H1 (cell line): Measurements from ENCODE around the gene IL17REL. TPM values are rescaled to one million over a fixed set of nuclear protein-coding genes. Genes with fewer than 3 reads are reported as not detected.

Source experiments
- CTCF ChIA-PET: fragments of 300-600 bp; sonication (Branson Sonifier 250); formaldehyde crosslinking; loops from one replicate; lab custom pipeline; 2021; ENCODE audit not compliant: partially characterized antibody; lab: Charles Lee
- POLR2A ChIA-PET: fragments of 300-600 bp; sonication (Branson Sonifier 250); formaldehyde crosslinking; loops from one replicate; lab custom pipeline; 2021; ENCODE audit warnings: inconsistent platforms; ENCODE audit not compliant: partially characterized antibody; lab: Charles Lee
- DNase-seq, 2 experiments: peaks; one replicate each; pipeline versions ENCODE4 v3.0.0 to v3.0.0-alpha.2; 2010 to 2022; ENCODE audit warnings: low spot score in 2 of 2, low read depth in 1 of 2, mixed read lengths in 1 of 2
- FAIRE-seq: peaks from 2 replicates; lab custom pipeline; 2011; peaks lifted over from hg19 to GRCh38; lab: Jason Lieb, UNC
- H2AFZ ChIP-seq: 2 replicates; pipeline ENCODE4 v1.8.1; 2012; ENCODE audit warnings: low read length, inconsistent platforms
- H2AK5ac ChIP-seq: 2 replicates; pipeline ENCODE4 v1.6.1; 2013; ENCODE audit warnings: low read depth, low read length
- H2BK120ac ChIP-seq: replicated peaks from 2 replicates; pipeline ENCODE3; 2013; ENCODE audit warnings: low read depth, low read length, inconsistent platforms
- H2BK12ac ChIP-seq: 2 replicates; pipeline ENCODE4 v1.6.1; 2013; ENCODE audit warnings: low read depth, low read length
- H2BK15ac ChIP-seq: 2 replicates; pipeline ENCODE4 v1.6.1; 2013; ENCODE audit warnings: low read length
- H2BK20ac ChIP-seq: 2 replicates; pipeline ENCODE4 v1.6.1; 2013; ENCODE audit warnings: low read length
- H2BK5ac ChIP-seq: 2 replicates; pipeline ENCODE4 v1.6.1; 2013; ENCODE audit warnings: low read depth, low read length
- H3K14ac ChIP-seq: 2 replicates; pipeline ENCODE4 v1.6.1; 2013; ENCODE audit warnings: inconsistent platforms; ENCODE audit not compliant: insufficient read length
- H3K18ac ChIP-seq: 2 replicates; pipeline ENCODE4 v1.6.1; 2013; ENCODE audit warnings: low read length; ENCODE audit errors: extremely low read depth
- H3K23ac ChIP-seq: 2 replicates; pipeline ENCODE4 v1.6.1; 2013; ENCODE audit warnings: inconsistent platforms; ENCODE audit not compliant: insufficient read length
- H3K23me2 ChIP-seq: 2 replicates; pipeline ENCODE4 v1.6.1; 2013; ENCODE audit warnings: low read depth, low read length
- H3K27ac ChIP-seq: 2 replicates; pipeline ENCODE4 v1.6.1; 2011; ENCODE audit warnings: low read depth, low read length, inconsistent platforms
- H3K27me3 ChIP-seq, 4 experiments: replicated peaks in 1 of 4; 1 replicate in 1 of 4; 2 replicates in 3 of 4; pipeline versions ENCODE4 v1.6.1 to v1.8.1; 2011 to 2013; ENCODE audit warnings: low read length in 3 of 4, mild to moderate bottlenecking in 3 of 4, inconsistent platforms in 2 of 4, mixed read lengths in 2 of 4, moderate library complexity in 1 of 4; ENCODE audit not compliant: control insufficient read depth in 3 of 4, insufficient read depth in 3 of 4; ENCODE audit errors: extremely low read depth in 1 of 4
- H3K36me3 ChIP-seq, 4 experiments: 2 replicates each; pipeline versions ENCODE4 v1.6.1 to v1.8.1; 2011 to 2013; ENCODE audit warnings: mild to moderate bottlenecking in 4 of 4, low read length in 3 of 4, moderate library complexity in 2 of 4, control low read depth in 1 of 4, inconsistent platforms in 1 of 4; ENCODE audit not compliant: insufficient read depth in 4 of 4, control insufficient read depth in 2 of 4
- H3K4ac ChIP-seq: replicated peaks from 2 replicates; pipeline ENCODE3; 2013; ENCODE audit warnings: low read length, low read depth, mixed read lengths, inconsistent platforms; ENCODE audit not compliant: insufficient read length
- H3K4me1 ChIP-seq, 4 experiments: replicated peaks in 1 of 4; 1 replicate in 1 of 4; 2 replicates in 3 of 4; pipeline versions ENCODE4 v1.6.1 to v1.8.1; 2011 to 2013; ENCODE audit warnings: low read length in 3 of 4, inconsistent platforms in 2 of 4, mixed read lengths in 1 of 4; ENCODE audit not compliant: insufficient read depth in 4 of 4, control insufficient read depth in 3 of 4
- H3K4me2 ChIP-seq, 2 experiments: 2 replicates each; pipeline versions ENCODE4 v1.6.1 to v1.8.1; 2011 to 2013; ENCODE audit warnings: low read depth in 2 of 2, low read length in 2 of 2, control low read depth in 1 of 2, inconsistent platforms in 1 of 2, mild to moderate bottlenecking in 1 of 2; ENCODE audit not compliant: insufficient read depth in 1 of 2
- H3K4me3 ChIP-seq, 4 experiments: fragments of 200-600, 300-600 bp in 1 of 4; sonication (generic), shearing (Covaris generic), sonication (Bioruptor Twin) in 1 of 4; 2 replicates each; pipeline versions ENCODE4 v1.5.1 to v1.8.1; 2011 to 2016; ENCODE audit warnings: low read length in 4 of 4, low read depth in 3 of 4, control low read depth in 2 of 4, inconsistent platforms in 2 of 4, mild to moderate bottlenecking in 2 of 4, mixed read lengths in 1 of 4, moderate library complexity in 1 of 4; ENCODE audit not compliant: insufficient read depth in 2 of 4; ENCODE audit errors: extremely low read depth in 1 of 4
- H3K56ac ChIP-seq: replicated peaks from 2 replicates; pipeline ENCODE3; 2013; ENCODE audit warnings: low read depth, mild to moderate bottlenecking, mixed read lengths, low read length, inconsistent platforms; ENCODE audit not compliant: insufficient read length
- H3K79me1 ChIP-seq: 2 replicates; pipeline ENCODE4 v1.6.1; 2013; ENCODE audit warnings: low read depth, low read length, control low read depth
- H3K79me2 ChIP-seq, 2 experiments: 2 replicates each; pipeline versions ENCODE4 v1.6.1 to v1.8.1; 2012 to 2013; ENCODE audit warnings: low read length in 2 of 2, mild to moderate bottlenecking in 2 of 2, inconsistent platforms in 1 of 2; ENCODE audit not compliant: insufficient read depth in 2 of 2, control insufficient read depth in 1 of 2
- H3K9ac ChIP-seq, 4 experiments: replicated peaks in 1 of 4; 1 replicate in 1 of 4; 2 replicates in 3 of 4; pipeline versions ENCODE4 v1.6.1 to v1.8.1; 2011 to 2013; ENCODE audit warnings: low read depth in 3 of 4, low read length in 3 of 4, control low read depth in 2 of 4, mild to moderate bottlenecking in 2 of 4, moderate library complexity in 2 of 4, inconsistent platforms in 1 of 4; ENCODE audit errors: extremely low read depth in 1 of 4
- H3K9me3 ChIP-seq, 2 experiments: 2 replicates each; pipeline versions ENCODE4 v1.6.1 to v1.8.1; 2012 to 2013; ENCODE audit warnings: mild to moderate bottlenecking in 2 of 2, moderate library complexity in 2 of 2, control low read depth in 1 of 2, inconsistent platforms in 1 of 2, low read depth in 1 of 2, low read length in 1 of 2, mixed read lengths in 1 of 2; ENCODE audit not compliant: insufficient read depth in 2 of 2
- H4K20me1 ChIP-seq, 2 experiments: replicated peaks in 1 of 2; 2 replicates each; pipeline versions ENCODE3 to v1.8.1; 2011 to 2013; ENCODE audit warnings: inconsistent platforms in 2 of 2, low read length in 2 of 2, mild to moderate bottlenecking in 1 of 2; ENCODE audit not compliant: insufficient read depth in 2 of 2, control insufficient read depth in 1 of 2
- H4K5ac ChIP-seq: 2 replicates; pipeline ENCODE4 v1.6.1; 2013; ENCODE audit warnings: low read length, low read depth, mixed read lengths, inconsistent platforms; ENCODE audit not compliant: insufficient read length
- H4K8ac ChIP-seq: 2 replicates; pipeline ENCODE4 v1.8.0; 2013; ENCODE audit warnings: mild to moderate bottlenecking, moderate library complexity, low read length, inconsistent platforms; ENCODE audit not compliant: insufficient read depth; ENCODE audit errors: extremely low read depth
- H4K91ac ChIP-seq: replicated peaks from 2 replicates; pipeline ENCODE3; 2013; ENCODE audit warnings: low read length, mixed read lengths, inconsistent platforms; ENCODE audit not compliant: insufficient read length
- EP300 ChIP-seq, 2 experiments: IDR thresholded peaks; 1 replicate in 1 of 2; 2 replicates in 1 of 2; pipeline ENCODE4 v1.6.1; 2011 to 2012; ENCODE audit warnings: low read depth in 2 of 2, low read length in 2 of 2, mild to moderate bottlenecking in 2 of 2, borderline replicate concordance in 1 of 2, inconsistent platforms in 1 of 2, moderate library complexity in 1 of 2
- HDAC2 ChIP-seq, 2 experiments: fragments of 300-600 bp in 1 of 2; sonication (generic) in 1 of 2; IDR thresholded peaks; 2 replicates each; pipeline ENCODE4 v1.6.1; 2011 to 2012; ENCODE audit warnings: low read depth in 2 of 2, low read length in 2 of 2, mild to moderate bottlenecking in 2 of 2, moderate library complexity in 2 of 2, borderline replicate concordance in 1 of 2, inconsistent platforms in 1 of 2
- JUND ChIP-seq: IDR thresholded peaks from 2 replicates; pipeline ENCODE4 v1.6.1; 2011; ENCODE audit warnings: mild to moderate bottlenecking, improper control_type of control experiment, low read length
- KDM1A ChIP-seq: fragments of 200-600, 300-600 bp; sonication (generic); IDR thresholded peaks from 2 replicates; pipeline ENCODE4 v1.7.1; 2016; ENCODE audit warnings: mild to moderate bottlenecking, low read length, borderline replicate concordance
- RAD21 ChIP-seq, 2 experiments: IDR thresholded peaks in 1 of 2; conservative IDR thresholded peaks in 1 of 2; 2 replicates each; pipeline ENCODE4 v1.6.1; 2011; ENCODE audit warnings: low read depth in 2 of 2, low read length in 2 of 2, improper control_type of control experiment in 1 of 2, inconsistent platforms in 1 of 2, mild to moderate bottlenecking in 1 of 2, moderate library complexity in 1 of 2
- WGBS, 2 experiments: shearing (Covaris generic) in 1 of 2; methylation state at CpG; one replicate each; pipeline versions ENCODE4 v1.1.6 to v1.1.7; 2013 to 2015; ENCODE audit warnings: low lambda C conversion rate in 2 of 2, mixed read lengths in 2 of 2, inconsistent platforms in 1 of 2, low coverage in 1 of 2, missing lambda C conversion rate in 1 of 2; ENCODE audit not compliant: insufficient replicate concordance in 2 of 2, insufficient coverage in 1 of 2, insufficient read length in 1 of 2; ENCODE audit errors: extremely low coverage in 1 of 2, missing lambda C conversion rate in 1 of 2; 5-methylcytosine and 5-hydroxymethylcytosine counted together
- polyA plus RNA-seq, 7 experiments: library from polyadenylated mRNA; depleted of rRNA in 3 of 7; stranded (reverse) in 5 of 7; unstranded in 2 of 7; fragments of >200 nt in 5 of 7; fragments of 200-250 nt in 2 of 7; gene quantifications; 1 replicate in 5 of 7; 2 replicates in 1 of 7; 4 replicates in 1 of 7; pipeline versions ENCODE4 v1.2.1 to v1.2.3, GENCODE V29; 2011 to 2013; ENCODE audit warnings: missing spikeins in 2 of 7, mixed read lengths in 2 of 7
- total RNA-seq: library from RNA; stranded (reverse); fragmentation: NEBNext Ultra II Directional; extraction: Animal tissue kit (Norgen Biotek cat#: 25700); gene quantifications from 2 replicates; pipeline ENCODE4 v1.2.1, GENCODE V29; 2021
- TF ChIP-seq, protein P1 (sequence below): IDR thresholded peaks from 2 replicates; pipeline ENCODE4 v1.6.1; 2012; ENCODE audit warnings: low read length, inconsistent platforms
- TF ChIP-seq, protein P2 (sequence below): IDR thresholded peaks from 2 replicates; pipeline ENCODE4 v1.6.1; 2012; ENCODE audit warnings: inconsistent platforms

The IL17REL gene
- total and polyA plus RNA-seq, 2 of the 8 experiments (the other 6 are each of a cell fraction or from before 2014, with no cell fraction given) = 0.15 to 0.20 TPM

DNA sequence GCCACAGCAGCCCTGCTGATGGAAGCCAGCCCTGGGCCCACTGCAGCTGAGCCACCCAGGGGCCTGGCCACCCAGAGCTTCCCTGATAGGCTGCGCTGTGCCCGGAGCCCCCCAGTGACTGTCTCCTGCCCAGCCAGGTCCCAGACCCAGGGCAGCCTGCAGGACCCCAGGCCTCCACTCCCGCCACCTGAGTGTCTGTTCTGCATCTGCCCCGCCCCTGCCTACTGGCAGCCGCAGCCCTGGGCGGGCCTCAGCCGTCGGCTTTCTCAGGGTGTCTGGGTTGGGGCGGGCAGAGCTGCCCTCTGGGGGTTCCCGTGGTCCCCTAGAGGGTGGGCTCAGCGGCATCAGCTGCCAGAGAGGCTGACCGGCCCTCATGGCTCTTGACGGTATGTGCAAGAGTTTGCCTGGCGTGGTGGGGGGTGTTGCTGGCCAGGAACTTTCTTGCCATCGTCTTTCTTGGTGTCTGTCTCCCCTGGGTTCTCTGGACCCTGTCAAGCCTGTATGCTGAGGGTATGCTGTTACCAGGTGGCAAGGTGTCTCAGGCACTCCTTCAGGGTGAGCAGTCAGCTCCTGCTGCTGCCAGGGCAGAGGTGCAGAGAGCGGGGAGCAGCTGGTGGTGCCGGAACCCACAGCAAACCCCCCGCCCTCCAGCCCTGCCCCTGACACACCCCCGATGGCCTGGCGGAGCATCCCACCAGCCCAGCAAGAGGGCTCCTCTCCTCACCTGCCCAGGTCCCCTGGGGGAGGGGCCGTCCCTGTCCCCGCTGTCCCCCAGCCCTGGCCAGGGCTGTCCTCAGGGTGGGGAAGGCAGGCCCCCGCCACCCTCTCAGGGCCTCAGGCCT, 64.2 kb downstream of the IL17REL start:
- Histone ChIP-seq H4K20me1 (peaks cover 0 to 2% of the 10 kb centered on the region in 2 experiments), H3K79me1 (no peaks in the 10 kb centered on the region), H2BK15ac (peak overlapping the region; percentile 46; the same call in 1 of the 2 replicates), H3K23ac (no peak overlapping the region), H3K4ac (no peak overlapping the region), H3K4me2 (no peak overlapping the region), H2BK5ac (peak overlapping the region; percentile 60; the same call in 1 of the 2 replicates), H3K27ac (no peak overlapping the region), H3K27me3 (no peaks in the 10 kb centered on the region), H4K8ac (peak overlapping the region; percentile 51; the same call in 1 of the 2 replicates), H2BK120ac (no peak overlapping the region), H4K91ac (no peak overlapping the region), H3K9ac (no peak overlapping the region), H3K9me3 (no peaks in the 10 kb centered on the region), H3K18ac (no peak overlapping the region), H3K14ac (no peak overlapping the region), H3K23me2 (no peaks in the 10 kb centered on the region), H2AFZ (no peak overlapping the region), H3K36me3 (no peaks in the 10 kb centered on the region), H2BK20ac (no peak overlapping the region), H3K4me1 (peaks cover 0 to 34% (median 17%) of the 10 kb centered on the region in 4 experiments; a peak in 5 of 7 replicates), H3K56ac (no peak overlapping the region), H3K4me3 (no peak overlapping the region), H3K79me2 (no peaks in the 10 kb centered on the region), H2AK5ac (no peak overlapping the region), H2BK12ac (peak overlapping the region; percentile 84; the same call in 1 of the 2 replicates), H4K5ac (no peak overlapping the region)
- CTCF ChIA-PET = interaction anchor here (0.8 to 2.4 kb wide), 3 partner anchors 8 to 32 kb away, joined by 3 to 9 read pairs (median 4); no protein-coding TSS in a partner anchor
- DNase-seq = peak in 1 of 2 experiments; percentile 48
- POLR2A ChIA-PET = interaction anchor here (2.3 kb wide), 1 partner anchor 10 kb away, joined by 7 read pairs; no protein-coding TSS in a partner anchor
- FAIRE-seq = no peak
- 87% methylated on average over 21 of the region's 23 CpGs; no CpG with 5 or more reads in 1 of the 2 experiments for WGBS, 2 experiments
- TF ChIP-seq, protein P1, sequence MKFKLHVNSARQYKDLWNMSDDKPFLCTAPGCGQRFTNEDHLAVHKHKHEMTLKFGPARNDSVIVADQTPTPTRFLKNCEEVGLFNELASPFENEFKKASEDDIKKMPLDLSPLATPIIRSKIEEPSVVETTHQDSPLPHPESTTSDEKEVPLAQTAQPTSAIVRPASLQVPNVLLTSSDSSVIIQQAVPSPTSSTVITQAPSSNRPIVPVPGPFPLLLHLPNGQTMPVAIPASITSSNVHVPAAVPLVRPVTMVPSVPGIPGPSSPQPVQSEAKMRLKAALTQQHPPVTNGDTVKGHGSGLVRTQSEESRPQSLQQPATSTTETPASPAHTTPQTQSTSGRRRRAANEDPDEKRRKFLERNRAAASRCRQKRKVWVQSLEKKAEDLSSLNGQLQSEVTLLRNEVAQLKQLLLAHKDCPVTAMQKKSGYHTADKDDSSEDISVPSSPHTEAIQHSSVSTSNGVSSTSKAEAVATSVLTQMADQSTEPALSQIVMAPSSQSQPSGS = no peak
- TF ChIP-seq HDAC2 (IDR thresholded peaks at IDR 0.05; ENCODE audit: borderline replicate concordance in 1 of 2, low read depth in 2 of 2, low read length in 2 of 2) (no peak), RAD21 (IDR thresholded peaks at IDR 0.05 in 1 of 2, conservative IDR thresholded peaks at IDR 0.05 in 1 of 2; ENCODE audit: low read depth in 2 of 2, low read length in 2 of 2) (no peak), EP300 (IDR thresholded peaks at IDR 0.05; ENCODE audit: borderline replicate concordance in 1 of 2, low read depth in 2 of 2, low read length in 2 of 2) (no peak), KDM1A (no peak), JUND (no peak)
- TF ChIP-seq, protein P2, sequence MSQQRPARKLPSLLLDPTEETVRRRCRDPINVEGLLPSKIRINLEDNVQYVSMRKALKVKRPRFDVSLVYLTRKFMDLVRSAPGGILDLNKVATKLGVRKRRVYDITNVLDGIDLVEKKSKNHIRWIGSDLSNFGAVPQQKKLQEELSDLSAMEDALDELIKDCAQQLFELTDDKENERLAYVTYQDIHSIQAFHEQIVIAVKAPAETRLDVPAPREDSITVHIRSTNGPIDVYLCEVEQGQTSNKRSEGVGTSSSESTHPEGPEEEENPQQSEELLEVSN = no peak
